Neural crest cell (in vitro differentiated cells): ENCODE data around the gene CENPP. TPM values are rescaled to one million over a fixed set of nuclear protein-coding genes. Genes with fewer than 3 reads are reported as not detected.

ENCODE experiments used
- DNase-seq: peaks from one replicate; pipeline ENCODE4 v3.0.0; 2021; ENCODE audit warnings: low read depth, mixed read lengths, low spot score
- H3K27ac Mint-ChIP-seq: one replicate; pipeline ENCODE4 v1.8.0; 2021; ENCODE audit warnings: mild to moderate bottlenecking, mixed read lengths; ENCODE audit not compliant: unreplicated experiment
- H3K27me3 Mint-ChIP-seq: 2 replicates; pipeline ENCODE4 v1.8.0; 2021; ENCODE audit warnings: low read depth, mild to moderate bottlenecking, mixed read lengths
- H3K36me3 Mint-ChIP-seq: 2 replicates; pipeline ENCODE4 v1.8.0; 2021; ENCODE audit warnings: low read depth, mild to moderate bottlenecking, mixed read lengths
- H3K4me1 Mint-ChIP-seq: 2 replicates; pipeline ENCODE4 v1.8.0; 2021; ENCODE audit warnings: mixed read lengths
- H3K4me3 Mint-ChIP-seq: one replicate; pipeline ENCODE4 v1.8.0; 2021; ENCODE audit warnings: mild to moderate bottlenecking, mixed read lengths
- H3K9me3 Mint-ChIP-seq: 2 replicates; pipeline ENCODE4 v1.8.0; 2021; ENCODE audit warnings: mixed read lengths
- total RNA-seq: library from RNA; stranded (reverse); gene quantifications from 2 replicates; pipeline ENCODE4 v1.2.1, GENCODE V29; 2021
- TF ChIP-seq, protein P1 (sequence below): fragments of 200-600 bp; sonication (generic); conservative IDR thresholded peaks from 2 replicates; pipeline ENCODE4 v1.5.0; 2021; ENCODE audit warnings: antibody characterized with exemption, mild to moderate bottlenecking

The CENPP gene
- total RNA-seq, 1 donor from 2014 or later, result 15.7 TPM

DNA sequence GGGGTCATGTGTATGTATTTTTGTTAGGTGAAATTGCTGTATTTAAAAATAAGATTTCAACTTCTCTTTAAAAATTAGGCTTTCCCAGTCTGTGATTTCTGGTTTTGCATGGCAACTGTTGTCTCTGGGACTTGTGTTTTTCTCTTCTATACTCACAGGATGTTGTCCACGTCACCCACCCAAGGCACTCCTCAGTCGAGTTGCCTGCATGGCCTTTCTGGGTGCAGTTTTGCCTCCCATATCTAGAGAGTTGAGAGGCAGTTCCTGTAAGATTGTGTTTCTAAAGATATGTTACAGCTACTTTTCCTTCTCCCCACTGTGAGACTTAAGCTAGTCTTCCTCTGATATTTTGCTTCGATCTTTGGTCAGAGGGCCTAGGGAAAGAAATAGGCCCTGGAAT, 158.8 kb downstream of the CENPP start:
- H3K36me3 Mint-ChIP-seq, result no peaks in the 10 kb centered on the region
- no peak overlapping the region for H3K4me3 Mint-ChIP-seq
- no peaks in the 10 kb centered on the region for H3K27me3 Mint-ChIP-seq
- no peaks in the 10 kb centered on the region for H3K9me3 Mint-ChIP-seq
- DNase-seq, result no peak
- no peak overlapping the region for H3K27ac Mint-ChIP-seq
- peaks cover 5% of the 10 kb centered on the region for H3K4me1 Mint-ChIP-seq
- TF ChIP-seq, protein P1, sequence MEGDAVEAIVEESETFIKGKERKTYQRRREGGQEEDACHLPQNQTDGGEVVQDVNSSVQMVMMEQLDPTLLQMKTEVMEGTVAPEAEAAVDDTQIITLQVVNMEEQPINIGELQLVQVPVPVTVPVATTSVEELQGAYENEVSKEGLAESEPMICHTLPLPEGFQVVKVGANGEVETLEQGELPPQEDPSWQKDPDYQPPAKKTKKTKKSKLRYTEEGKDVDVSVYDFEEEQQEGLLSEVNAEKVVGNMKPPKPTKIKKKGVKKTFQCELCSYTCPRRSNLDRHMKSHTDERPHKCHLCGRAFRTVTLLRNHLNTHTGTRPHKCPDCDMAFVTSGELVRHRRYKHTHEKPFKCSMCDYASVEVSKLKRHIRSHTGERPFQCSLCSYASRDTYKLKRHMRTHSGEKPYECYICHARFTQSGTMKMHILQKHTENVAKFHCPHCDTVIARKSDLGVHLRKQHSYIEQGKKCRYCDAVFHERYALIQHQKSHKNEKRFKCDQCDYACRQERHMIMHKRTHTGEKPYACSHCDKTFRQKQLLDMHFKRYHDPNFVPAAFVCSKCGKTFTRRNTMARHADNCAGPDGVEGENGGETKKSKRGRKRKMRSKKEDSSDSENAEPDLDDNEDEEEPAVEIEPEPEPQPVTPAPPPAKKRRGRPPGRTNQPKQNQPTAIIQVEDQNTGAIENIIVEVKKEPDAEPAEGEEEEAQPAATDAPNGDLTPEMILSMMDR, result no peak

DNA sequence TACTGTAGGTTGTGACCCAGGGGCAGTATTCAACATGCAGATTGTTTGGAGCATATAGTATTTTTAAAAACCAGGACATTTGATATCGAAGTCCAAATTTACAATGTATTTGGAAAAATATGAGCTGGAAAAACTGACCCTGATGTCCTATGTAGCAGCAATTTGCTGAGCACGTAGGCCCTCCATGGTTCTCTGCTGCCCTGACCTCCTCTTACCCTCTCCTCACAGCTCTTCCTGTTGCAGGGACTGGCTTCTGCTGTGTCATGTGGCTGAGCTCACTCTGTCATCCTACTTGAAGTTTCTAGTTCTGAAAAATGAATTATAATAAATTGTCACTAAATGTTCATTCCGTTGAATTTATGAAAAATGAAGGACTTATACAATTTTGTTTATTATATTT, 160.6 kb downstream of the CENPP start:
- no peak for DNase-seq
- H3K4me1 Mint-ChIP-seq, result no peaks in the 10 kb centered on the region
- no peaks in the 10 kb centered on the region for H3K27me3 Mint-ChIP-seq
- H3K4me3 Mint-ChIP-seq, result no peak overlapping the region
- H3K27ac Mint-ChIP-seq, result no peak overlapping the region
- no peaks in the 10 kb centered on the region for H3K36me3 Mint-ChIP-seq
- H3K9me3 Mint-ChIP-seq, result no peaks in the 10 kb centered on the region
- TF ChIP-seq, protein P1, result no peak

DNA sequence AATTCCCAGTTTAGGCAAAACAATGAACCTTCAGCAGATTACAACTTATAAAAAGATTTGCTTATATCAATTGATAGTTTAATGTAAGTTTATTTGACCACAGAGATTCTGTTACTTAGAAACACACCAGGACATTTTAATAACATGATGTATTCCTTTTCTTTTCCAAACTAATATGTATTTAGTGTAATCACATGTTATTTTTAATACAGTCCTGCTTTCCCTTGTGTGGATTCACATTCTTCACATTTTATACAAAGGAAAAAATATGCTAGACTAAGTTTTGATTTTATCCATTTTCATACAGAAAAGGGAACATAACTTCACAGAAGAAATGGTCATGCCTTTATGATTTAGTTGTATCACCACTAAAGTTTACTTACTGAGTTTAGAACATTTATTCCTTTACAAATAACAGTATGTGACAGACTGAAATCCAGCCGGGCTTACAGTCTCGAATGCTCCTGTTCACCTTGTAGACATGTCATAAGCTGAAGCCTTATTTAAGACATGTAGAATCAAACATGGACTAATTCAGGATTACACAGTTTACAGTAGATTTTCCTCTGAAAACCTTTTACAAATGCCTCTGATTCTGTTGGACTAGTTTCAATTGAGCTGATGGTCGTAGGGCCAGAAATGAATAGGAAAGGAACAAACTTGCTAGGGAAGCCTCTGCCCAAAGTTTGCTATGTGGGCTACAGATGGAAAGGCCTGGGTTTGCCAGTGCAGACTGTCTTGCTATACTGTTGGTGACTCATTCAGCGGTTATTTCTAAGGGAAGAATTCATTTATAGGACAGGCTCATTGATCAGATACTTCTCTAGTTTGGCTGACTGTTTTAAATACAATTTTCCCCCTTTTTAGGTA, 163.2 kb downstream of the CENPP start:
- Mint-ChIP-seq H3K27ac (no peak overlapping the region), H3K27me3 (no peaks in the 10 kb centered on the region), H3K36me3 (no peaks in the 10 kb centered on the region), H3K4me1 (no peaks in the 10 kb centered on the region), H3K4me3 (no peak overlapping the region), H3K9me3 (no peaks in the 10 kb centered on the region)
- TF ChIP-seq, protein P1, result no peak
- DNase-seq, result no peak

DNA sequence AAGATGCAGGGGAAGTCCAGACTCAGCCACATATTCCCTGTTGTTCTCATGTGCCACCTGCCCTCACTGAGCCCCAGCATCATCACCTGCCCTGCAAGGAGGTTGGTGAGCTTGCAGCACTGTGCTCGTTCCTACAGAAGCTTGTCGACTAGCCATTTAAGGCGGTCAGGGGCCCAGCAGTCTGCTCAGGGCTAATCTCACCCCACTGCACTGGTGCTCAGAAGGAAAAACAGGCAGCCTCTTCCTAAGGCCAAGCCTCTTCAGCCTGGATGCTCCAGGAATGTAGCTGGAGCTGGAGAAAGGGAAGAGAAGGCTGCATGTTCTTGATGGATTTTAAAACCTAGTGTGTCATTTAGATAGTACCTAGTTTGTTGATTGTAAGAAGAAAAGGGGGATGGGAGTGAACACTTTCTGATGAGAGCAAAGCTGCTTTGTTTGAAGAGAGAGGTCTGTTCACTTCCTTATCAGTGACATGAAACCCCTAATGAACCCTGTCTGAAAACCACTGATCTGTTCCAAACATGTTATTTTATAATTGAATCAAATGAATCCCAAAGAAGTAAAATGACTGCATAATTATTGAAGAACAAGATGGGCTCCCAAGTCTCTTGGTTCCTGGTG, 167.1 kb downstream of the CENPP start:
- Mint-ChIP-seq H3K4me1 (peaks cover 2% of the 10 kb centered on the region), H3K4me3 (no peak overlapping the region), H3K27me3 (no peaks in the 10 kb centered on the region), H3K36me3 (no peaks in the 10 kb centered on the region), H3K9me3 (peaks cover 2% of the 10 kb centered on the region), H3K27ac (no peak overlapping the region)
- DNase-seq, result no peak
- TF ChIP-seq, protein P1, result no peak

DNA sequence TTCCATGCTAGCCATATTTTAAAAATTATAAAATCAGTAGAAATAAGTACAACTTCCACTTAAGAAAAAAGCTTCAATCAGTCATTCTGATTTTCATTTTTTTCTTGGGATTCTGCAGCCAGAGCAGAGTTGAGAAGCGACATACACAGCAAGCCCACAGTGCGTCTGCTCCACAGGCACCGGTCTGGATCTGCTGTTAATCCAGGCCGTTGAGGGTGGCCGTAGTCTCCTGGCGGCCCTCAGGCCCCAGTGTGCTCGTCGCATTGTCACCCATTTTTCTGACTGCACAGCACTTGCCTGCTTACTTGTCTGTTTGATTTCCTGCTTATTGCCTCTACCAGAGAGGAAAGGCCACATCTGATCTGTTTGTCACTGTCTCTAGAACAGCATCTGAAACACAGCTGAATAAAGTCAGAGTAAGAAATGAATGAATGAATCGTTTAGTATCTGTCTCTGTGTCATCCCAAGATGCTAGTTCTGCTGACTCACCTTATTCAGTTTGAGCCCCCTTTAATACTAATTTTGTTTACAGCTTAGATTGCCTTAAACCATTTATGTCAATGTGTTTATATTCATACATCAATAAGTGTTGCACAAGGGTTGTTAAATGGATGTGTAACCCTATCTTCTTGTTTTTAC, 168.1 kb downstream of the CENPP start:
- peaks cover 7% of the 10 kb centered on the region for H3K4me1 Mint-ChIP-seq
- peaks cover 2% of the 10 kb centered on the region for H3K9me3 Mint-ChIP-seq
- H3K27ac Mint-ChIP-seq, result no peak overlapping the region
- H3K27me3 Mint-ChIP-seq, result no peaks in the 10 kb centered on the region
- no peak for DNase-seq
- TF ChIP-seq, protein P1, result no peak
- no peak overlapping the region for H3K4me3 Mint-ChIP-seq
- H3K36me3 Mint-ChIP-seq, result no peaks in the 10 kb centered on the region
